ENCODE measurements around the gene PTGS1. TPM values are rescaled to one million over a fixed set of nuclear protein-coding genes. Genes with fewer than 3 reads are reported as not detected.

The PTGS1 gene
- total and polyA plus RNA-seq, 2 of the 8 experiments (the other 6 are each of a cell fraction or from before 2014, with no cell fraction given): 1.1 to 1.9 TPM

- peak overlapping the region; percentile 18 to 52; a peak in 3 of 4 replicates for H3K4me2 ChIP-seq (ENCODE audit: insufficient read depth in 1 of 2, low read depth in 2 of 2, low read length in 2 of 2)
- H2BK20ac ChIP-seq (ENCODE audit: low read length): 0 out of 2 replicates have a peak overlapping the region, but pooled peaks have one; percentile 61
- H2BK12ac ChIP-seq (ENCODE audit: low read depth, low read length): peak overlapping the region; percentile 94; the same call in 1 of the 2 replicates
- no peak overlapping the region for H3K23ac ChIP-seq (ENCODE audit: insufficient read length)
- peaks cover 5 to 39% (median 31%) of the 10 kb centered on the region in 4 experiments for H3K27me3 ChIP-seq (replicated peaks in 1 of 4; ENCODE audit: control insufficient read depth in 3 of 4, extremely low read depth in 1 of 4, insufficient read depth in 3 of 4, low read length in 3 of 4)
- FAIRE-seq: no peak
- H4K5ac ChIP-seq (ENCODE audit: insufficient read length, low read depth, low read length): no peak overlapping the region
- H2AK5ac ChIP-seq (ENCODE audit: low read depth, low read length): no peak overlapping the region
- H3K56ac ChIP-seq (replicated peaks; ENCODE audit: insufficient read length, low read depth, low read length): no peak overlapping the region
- H3K4ac ChIP-seq (replicated peaks; ENCODE audit: insufficient read length, low read depth, low read length): peak overlapping the region; percentile 33
- WGBS, 2 experiments (ENCODE audit: extremely low coverage in 1 of 2, insufficient coverage in 1 of 2, insufficient read length in 1 of 2, insufficient replicate concordance in 2 of 2, low coverage in 1 of 2, low lambda C conversion rate in 2 of 2, missing lambda C conversion rate in 1 of 2): 37% methylated on average over 7 of the region's 14 CpGs; no CpG with 5 or more reads in 1 of the 2 experiments
- POLR2A ChIA-PET (ENCODE audit: partially characterized antibody): no interaction called here
- DNase-seq (ENCODE audit: low read depth in 1 of 2, low spot score in 2 of 2): no peak
- peak overlapping the region; percentile 16; the same call in 1 of the 2 replicates for H2BK15ac ChIP-seq (ENCODE audit: low read length)
- H3K23me2 ChIP-seq (ENCODE audit: low read depth, low read length): peaks cover 8% of the 10 kb centered on the region
- no peak overlapping the region; the same call in 1 of the 2 replicates for H4K8ac ChIP-seq (ENCODE audit: extremely low read depth, insufficient read depth, low read length)
- no peak overlapping the region for H3K27ac ChIP-seq (ENCODE audit: low read depth, low read length)
- H4K20me1 ChIP-seq (replicated peaks in 1 of 2; ENCODE audit: control insufficient read depth in 1 of 2, insufficient read depth in 2 of 2, low read length in 2 of 2): no peaks in the 10 kb centered on the region
- peak overlapping the region in 2 of 4 experiments; percentile 12 to 19; a peak in 3 of 8 replicates for H3K4me3 ChIP-seq (ENCODE audit: extremely low read depth in 1 of 4, insufficient read depth in 2 of 4, low read depth in 3 of 4, low read length in 4 of 4)
- no peak overlapping the region for H3K9ac ChIP-seq (replicated peaks in 1 of 4; ENCODE audit: extremely low read depth in 1 of 4, low read depth in 3 of 4, low read length in 3 of 4)
- H3K14ac ChIP-seq (ENCODE audit: insufficient read length): no peak overlapping the region
- no peaks in the 10 kb centered on the region for H3K79me1 ChIP-seq (ENCODE audit: low read depth, low read length)
- TF ChIP-seq EP300 (IDR thresholded peaks at IDR 0.05; ENCODE audit: borderline replicate concordance in 1 of 2, low read depth in 2 of 2, low read length in 2 of 2): peak in 1 of 2 experiments; percentile 47; a peak in 1 of 3 replicates
- no peak for TF ChIP-seq BACH1 (IDR thresholded peaks at IDR 0.05; ENCODE audit: low read length)
- no peak for TF ChIP-seq TBP (IDR thresholded peaks at IDR 0.05; ENCODE audit: low read depth, low read length)
- 0 out of 2 replicates have a peak, but pooled peaks have one; percentile 50 for TF ChIP-seq EGR1 (IDR thresholded peaks at IDR 0.05; ENCODE audit: borderline replicate concordance, low read depth, low read length)
- H3K18ac ChIP-seq (ENCODE audit: extremely low read depth, low read length): peak overlapping the region; percentile 66; the same call in 1 of the 2 replicates
- H3K36me3 ChIP-seq (ENCODE audit: control insufficient read depth in 2 of 4, insufficient read depth in 4 of 4, low read length in 3 of 4): no peaks in the 10 kb centered on the region
- H3K79me2 ChIP-seq (ENCODE audit: control insufficient read depth in 1 of 2, insufficient read depth in 2 of 2, low read length in 2 of 2): no peaks in the 10 kb centered on the region
- H2BK5ac ChIP-seq (ENCODE audit: low read depth, low read length): 0 out of 2 replicates have a peak overlapping the region, but pooled peaks have one; percentile 4
- CTCF ChIA-PET (ENCODE audit: partially characterized antibody): interaction anchor here (0.8 to 1.1 kb wide), 3 partner anchors 14 to 29 kb away, joined by 3 read pairs; no protein-coding TSS in a partner anchor
- peak overlapping the region; percentile 56 for H2BK120ac ChIP-seq (replicated peaks; ENCODE audit: low read depth, low read length)
- 0 out of 4 replicates have a peak, but pooled peaks cover 0 to 5% of the 10 kb centered on the region in 2 experiments for H3K9me3 ChIP-seq (ENCODE audit: insufficient read depth in 2 of 2, low read depth in 1 of 2, low read length in 1 of 2)
- H2AFZ ChIP-seq (ENCODE audit: low read length): peak overlapping the region; percentile 75; the same call in 1 of the 2 replicates
- peaks cover 17 to 25% (median 21%) of the 10 kb centered on the region in 4 experiments for H3K4me1 ChIP-seq (replicated peaks in 1 of 4; ENCODE audit: control insufficient read depth in 3 of 4, insufficient read depth in 4 of 4, low read length in 3 of 4)
- peak overlapping the region; percentile 22 for H4K91ac ChIP-seq (replicated peaks; ENCODE audit: insufficient read length, low read length)
Observed at GRCh38 chr9:122374885-122375420, 4.1 kb downstream of the PTGS1 start.

Data from H1 (cell line).